ENCODE measurements around the gene KIAA0513. TPM values are rescaled to one million over a fixed set of nuclear protein-coding genes. Genes with fewer than 3 reads are reported as not detected.

The KIAA0513 gene
- polyA plus RNA-seq, 1 experiment = 10.0 TPM

DNA sequence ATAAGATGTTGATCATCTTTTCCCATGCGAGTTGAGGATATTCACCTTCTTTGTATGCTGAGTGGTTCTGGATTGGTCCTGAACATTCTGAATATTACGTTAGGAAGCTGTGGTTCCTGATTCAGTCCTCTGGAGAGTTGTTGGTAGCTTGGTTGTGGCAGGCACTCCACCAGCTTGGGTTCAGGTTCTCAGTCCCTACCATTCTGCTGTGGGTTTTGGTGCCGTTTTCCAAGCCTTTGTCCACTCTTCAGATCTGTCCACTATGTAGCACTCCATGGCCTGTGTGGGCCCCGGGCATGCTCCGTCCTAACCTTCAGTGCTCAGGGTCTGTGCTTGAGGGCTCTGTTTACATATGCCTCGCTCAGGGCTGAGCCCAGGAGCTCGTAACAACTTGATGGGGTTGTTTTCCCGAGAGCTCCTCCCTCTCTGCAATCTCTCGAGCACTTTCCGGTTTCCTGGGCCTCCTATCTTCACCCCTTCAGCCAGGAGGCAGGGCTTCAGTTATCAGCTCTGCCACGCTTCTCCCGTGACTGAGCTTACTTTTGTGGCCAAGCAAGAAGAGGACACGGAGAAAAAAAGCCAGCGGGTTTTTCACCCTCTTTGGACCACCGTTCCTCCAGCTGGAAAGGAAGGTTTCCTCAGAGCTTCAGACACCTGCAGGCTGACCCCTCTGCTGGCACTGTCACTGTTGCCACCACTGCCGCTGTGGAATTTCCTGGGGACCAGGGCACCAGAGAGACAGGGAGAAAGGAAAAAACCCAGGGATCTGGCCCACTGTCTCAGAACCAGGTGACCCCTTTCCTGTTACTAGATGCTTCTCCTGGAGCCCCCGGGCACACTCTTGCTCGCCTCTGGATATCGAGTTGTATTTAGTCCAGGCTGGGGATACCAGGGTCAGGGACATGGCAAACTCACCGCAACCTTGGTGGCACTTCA lies 19.6 kb downstream of the KIAA0513 start:
- Histone ChIP-seq H3K27ac (ENCODE audit: low read depth, low read length) (no peak overlapping the region), H3K4me3 (ENCODE audit: low read depth, low read length) (no peak overlapping the region), H3K9me3 (ENCODE audit: control insufficient read depth, insufficient read depth, low read length) (peaks cover 6% of the 10 kb centered on the region; the same call in 1 of the 2 replicates), H3K27me3 (ENCODE audit: control insufficient read depth, insufficient read depth, low read length) (no peaks in the 10 kb centered on the region)
- ChIA-PET CTCF (interaction anchor here (0.7 to 1.3 kb wide), 3 partner anchors 9 to 1073 kb away, joined by 3 read pairs; no protein-coding TSS in a partner anchor), POLR2A (no interaction called here)
- no peak for DNase-seq (ENCODE audit: low read depth, low spot score)
- TF ChIP-seq CTCF (IDR thresholded peaks at IDR 0.05; ENCODE audit: low read depth, low read length) = no peak

DNA sequence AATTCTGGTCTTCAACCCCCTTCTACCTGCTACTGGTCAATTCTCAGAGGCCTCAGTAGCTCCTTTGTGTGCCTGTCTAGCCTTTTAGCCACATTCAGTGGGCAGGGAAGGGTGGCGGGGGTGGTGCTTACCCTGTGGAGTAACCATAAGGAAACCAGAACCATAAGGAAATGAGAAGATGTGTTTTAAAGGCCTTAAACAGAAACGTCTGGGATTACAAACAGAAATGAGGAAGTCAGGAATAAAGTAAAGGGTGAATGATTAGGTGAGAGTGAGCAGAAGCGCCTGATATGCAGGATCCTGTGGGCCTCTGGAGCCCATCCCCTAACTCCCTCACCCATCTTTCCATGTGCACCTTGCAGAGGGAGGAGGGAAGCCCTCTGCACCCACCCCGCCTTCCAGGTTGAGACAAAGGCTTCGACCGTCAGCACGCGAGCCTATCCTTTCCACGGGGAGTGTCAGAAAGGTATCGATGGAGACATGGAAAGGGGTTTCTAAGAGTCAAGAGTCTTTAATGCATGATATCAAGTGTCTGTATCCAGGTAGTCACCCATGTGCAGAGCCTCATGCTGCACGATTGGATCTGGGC lies 20.4 kb downstream of the KIAA0513 start:
- Histone ChIP-seq H3K4me3 (ENCODE audit: low read depth, low read length) (no peak overlapping the region), H3K27ac (ENCODE audit: low read depth, low read length) (no peak overlapping the region), H3K27me3 (ENCODE audit: control insufficient read depth, insufficient read depth, low read length) (no peaks in the 10 kb centered on the region), H3K9me3 (ENCODE audit: control insufficient read depth, insufficient read depth, low read length) (peaks cover 6% of the 10 kb centered on the region; the same call in 1 of the 2 replicates)
- ChIA-PET CTCF (interaction anchor here (0.6 to 1.3 kb wide), 3 partner anchors 8 to 1072 kb away, joined by 3 to 8 read pairs (median 3); no protein-coding TSS in a partner anchor), POLR2A (no interaction called here)
- DNase-seq (ENCODE audit: low read depth, low spot score) = no peak
- no peak for TF ChIP-seq CTCF (IDR thresholded peaks at IDR 0.05; ENCODE audit: low read depth, low read length)

GRCh38 chr16:85048921-85049562 lies 21.4 kb downstream of the KIAA0513 start:
- no peak for TF ChIP-seq CTCF (IDR thresholded peaks at IDR 0.05; ENCODE audit: low read depth, low read length)
- Histone ChIP-seq H3K27me3 (ENCODE audit: control insufficient read depth, insufficient read depth, low read length) (no peaks in the 10 kb centered on the region), H3K9me3 (ENCODE audit: control insufficient read depth, insufficient read depth, low read length) (peaks cover 6% of the 10 kb centered on the region; the same call in 1 of the 2 replicates), H3K4me3 (ENCODE audit: low read depth, low read length) (no peak overlapping the region), H3K27ac (ENCODE audit: low read depth, low read length) (no peak overlapping the region)
- no peak for DNase-seq (ENCODE audit: low read depth, low spot score)
- POLR2A ChIA-PET = no interaction called here
- CTCF ChIA-PET = interaction anchor here (0.6 kb wide), 1 partner anchor 38 kb away, joined by 8 read pairs; no protein-coding TSS in a partner anchor

DNA sequence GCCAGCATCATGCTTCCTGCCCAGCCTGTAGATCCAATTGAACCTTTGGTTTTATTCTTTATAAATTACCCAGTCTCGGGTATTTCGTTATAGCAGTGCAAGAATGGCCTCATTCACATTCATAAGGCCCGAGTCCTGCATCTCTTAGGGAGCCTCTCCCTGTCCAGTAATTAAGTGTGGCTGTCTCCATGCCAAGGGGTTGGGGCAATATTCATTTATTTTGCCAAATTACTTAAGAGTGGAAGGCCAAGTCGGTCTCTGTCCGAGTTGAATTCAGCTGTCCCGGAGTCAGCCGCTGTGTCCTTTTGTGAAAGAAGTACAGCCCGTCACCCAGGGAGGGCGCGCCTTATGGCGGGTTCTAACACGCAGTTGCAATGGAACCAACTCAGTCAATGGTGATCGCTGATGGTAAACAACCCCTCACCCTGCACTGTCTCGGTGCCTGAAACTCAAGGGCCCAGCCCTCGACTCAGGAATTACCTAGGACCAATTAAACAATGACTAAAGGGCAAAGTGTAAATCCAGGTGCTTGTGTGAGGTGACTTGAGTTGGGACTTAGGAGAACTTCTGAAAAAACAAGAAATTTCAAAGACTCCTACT lies 22.2 kb downstream of the KIAA0513 start:
- no peaks in the 10 kb centered on the region for H3K27me3 ChIP-seq (ENCODE audit: control insufficient read depth, insufficient read depth, low read length)
- DNase-seq (ENCODE audit: low read depth, low spot score) = no peak
- ChIA-PET POLR2A (no interaction called here), CTCF (no interaction called here)
- no peak for TF ChIP-seq CTCF (IDR thresholded peaks at IDR 0.05; ENCODE audit: low read depth, low read length)
- H3K9me3 ChIP-seq (ENCODE audit: control insufficient read depth, insufficient read depth, low read length) = peaks cover 6% of the 10 kb centered on the region; the same call in 1 of the 2 replicates
- no peak overlapping the region for H3K27ac ChIP-seq (ENCODE audit: low read depth, low read length)
- no peak overlapping the region for H3K4me3 ChIP-seq (ENCODE audit: low read depth, low read length)
